Osteocyte (in vitro differentiated cells): ENCODE measurements around the gene CYP1A2. TPM values are rescaled to one million over a fixed set of nuclear protein-coding genes. Genes with fewer than 3 reads are reported as not detected.
A peak's percentile ranks its signal among the peaks of the same experiment; 100 is the strongest.

ENCODE experiments used
- DNase-seq: peaks from one replicate; pipeline ENCODE4 v3.0.0; 2021; ENCODE audit warnings: mixed read lengths; ENCODE audit not compliant: unreplicated experiment; ENCODE audit errors: extremely low spot score
- H3K27ac Mint-ChIP-seq: one replicate; pipeline ENCODE4 v1.8.0; 2021; ENCODE audit warnings: mild to moderate bottlenecking, mixed read lengths; ENCODE audit not compliant: unreplicated experiment
- H3K27me3 Mint-ChIP-seq: one replicate; pipeline ENCODE4 v1.8.0; 2021; ENCODE audit warnings: mixed read lengths; ENCODE audit not compliant: unreplicated experiment
- H3K36me3 Mint-ChIP-seq: one replicate; pipeline ENCODE4 v1.8.0; 2021; ENCODE audit warnings: mixed read lengths; ENCODE audit not compliant: unreplicated experiment
- H3K4me1 Mint-ChIP-seq: one replicate; pipeline ENCODE4 v1.8.0; 2021; ENCODE audit warnings: mixed read lengths; ENCODE audit not compliant: unreplicated experiment
- H3K4me3 Mint-ChIP-seq: one replicate; pipeline ENCODE4 v1.8.0; 2021; ENCODE audit warnings: mild to moderate bottlenecking, moderate library complexity, mixed read lengths; ENCODE audit not compliant: unreplicated experiment
- H3K9me3 Mint-ChIP-seq: one replicate; pipeline ENCODE4 v1.8.0; 2021; ENCODE audit warnings: mixed read lengths; ENCODE audit not compliant: unreplicated experiment
- total RNA-seq: library from RNA; stranded (reverse); gene quantifications from 2 replicates; pipeline ENCODE4 v1.2.1, GENCODE V29; 2021
- TF ChIP-seq, protein P1 (sequence below): fragments of 200-600 bp; sonication (generic); IDR thresholded peaks from 2 replicates; pipeline ENCODE4 v1.5.0; 2021; ENCODE audit warnings: antibody characterized with exemption, mild to moderate bottlenecking, moderate library complexity

The CYP1A2 gene
- total RNA-seq, 1 donor from 2014 or later = not detected

DNA sequence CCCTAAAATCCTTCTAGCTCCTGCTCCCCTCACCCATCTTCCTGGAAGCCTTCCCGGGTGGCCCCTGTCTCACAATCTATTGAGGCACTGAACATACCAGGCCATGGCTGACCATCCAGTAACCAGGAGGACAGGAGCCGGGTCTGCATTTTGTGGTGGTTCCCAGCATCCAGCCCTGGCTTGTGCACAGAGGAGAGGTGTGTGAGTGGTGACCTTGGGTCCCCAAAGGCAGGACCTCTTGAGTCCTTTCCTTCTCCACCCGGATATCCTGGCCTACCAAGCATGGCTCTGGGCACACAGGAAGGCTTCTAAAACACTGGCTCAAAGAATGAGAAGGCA lies 41.1 kb downstream of the CYP1A2 start:
- H3K4me1 Mint-ChIP-seq = peaks cover 70% of the 10 kb centered on the region

GRCh38 chr15:74790080-74790916 lies 41.7 kb downstream of the CYP1A2 start:
- H3K27me3 Mint-ChIP-seq = no peaks in the 10 kb centered on the region
- H3K4me1 Mint-ChIP-seq = peaks cover 67% of the 10 kb centered on the region
- no peaks in the 10 kb centered on the region for H3K36me3 Mint-ChIP-seq
- TF ChIP-seq, protein P1, sequence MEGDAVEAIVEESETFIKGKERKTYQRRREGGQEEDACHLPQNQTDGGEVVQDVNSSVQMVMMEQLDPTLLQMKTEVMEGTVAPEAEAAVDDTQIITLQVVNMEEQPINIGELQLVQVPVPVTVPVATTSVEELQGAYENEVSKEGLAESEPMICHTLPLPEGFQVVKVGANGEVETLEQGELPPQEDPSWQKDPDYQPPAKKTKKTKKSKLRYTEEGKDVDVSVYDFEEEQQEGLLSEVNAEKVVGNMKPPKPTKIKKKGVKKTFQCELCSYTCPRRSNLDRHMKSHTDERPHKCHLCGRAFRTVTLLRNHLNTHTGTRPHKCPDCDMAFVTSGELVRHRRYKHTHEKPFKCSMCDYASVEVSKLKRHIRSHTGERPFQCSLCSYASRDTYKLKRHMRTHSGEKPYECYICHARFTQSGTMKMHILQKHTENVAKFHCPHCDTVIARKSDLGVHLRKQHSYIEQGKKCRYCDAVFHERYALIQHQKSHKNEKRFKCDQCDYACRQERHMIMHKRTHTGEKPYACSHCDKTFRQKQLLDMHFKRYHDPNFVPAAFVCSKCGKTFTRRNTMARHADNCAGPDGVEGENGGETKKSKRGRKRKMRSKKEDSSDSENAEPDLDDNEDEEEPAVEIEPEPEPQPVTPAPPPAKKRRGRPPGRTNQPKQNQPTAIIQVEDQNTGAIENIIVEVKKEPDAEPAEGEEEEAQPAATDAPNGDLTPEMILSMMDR = no peak
- DNase-seq = peak; percentile 92
- H3K9me3 Mint-ChIP-seq = no peaks in the 10 kb centered on the region
- peak overlapping the region; percentile 45 for H3K4me3 Mint-ChIP-seq
- peak overlapping the region; percentile 90 for H3K27ac Mint-ChIP-seq

More for the DNA sequence above, 41.1 kb downstream of the CYP1A2 start:
- Mint-ChIP-seq H3K9me3 (no peaks in the 10 kb centered on the region), H3K4me3 (peak overlapping the region; percentile 20), H3K36me3 (no peaks in the 10 kb centered on the region), H3K27ac (peak overlapping the region; percentile 90), H3K27me3 (no peaks in the 10 kb centered on the region)
- DNase-seq = no peak
- TF ChIP-seq, protein P1 = no peak

GRCh38 chr15:74791007-74791406 lies 42.4 kb downstream of the CYP1A2 start:
- peak overlapping the region; percentile 90 for H3K27ac Mint-ChIP-seq

GRCh38 chr15:74791667-74792066 lies 43.0 kb downstream of the CYP1A2 start:
- TF ChIP-seq, protein P1 = no peak
- Mint-ChIP-seq H3K9me3 (no peaks in the 10 kb centered on the region), H3K27ac (peak overlapping the region; percentile 90), H3K4me1 (peaks cover 62% of the 10 kb centered on the region), H3K27me3 (no peaks in the 10 kb centered on the region), H3K36me3 (peaks cover 3% of the 10 kb centered on the region), H3K4me3 (no peak overlapping the region)
- no peak for DNase-seq

More at GRCh38 chr15:74791007-74791406, 42.4 kb downstream of the CYP1A2 start:
- H3K4me3 Mint-ChIP-seq = no peak overlapping the region
- H3K27me3 Mint-ChIP-seq = no peaks in the 10 kb centered on the region
- peaks cover 64% of the 10 kb centered on the region for H3K4me1 Mint-ChIP-seq
- DNase-seq = no peak
- H3K36me3 Mint-ChIP-seq = peaks cover 1% of the 10 kb centered on the region
- TF ChIP-seq, protein P1 = no peak
- no peaks in the 10 kb centered on the region for H3K9me3 Mint-ChIP-seq

GRCh38 chr15:74792227-74793016 lies 43.8 kb downstream of the CYP1A2 start:
- DNase-seq = no peak
- peaks cover 56% of the 10 kb centered on the region for H3K4me1 Mint-ChIP-seq
- H3K36me3 Mint-ChIP-seq = peaks cover 3% of the 10 kb centered on the region
- no peaks in the 10 kb centered on the region for H3K9me3 Mint-ChIP-seq
- H3K27ac Mint-ChIP-seq = peak overlapping the region; percentile 90
- no peak overlapping the region for H3K4me3 Mint-ChIP-seq
- TF ChIP-seq, protein P1 = no peak
- no peaks in the 10 kb centered on the region for H3K27me3 Mint-ChIP-seq
